Natural killer cell (primary cell): ENCODE data around the gene FOXN4. TPM values are rescaled to one million over a fixed set of nuclear protein-coding genes. Genes with fewer than 3 reads are reported as not detected.
A peak's percentile ranks its signal among the peaks of the same experiment; 100 is the strongest.

Source experiments
- ATAC-seq, 3 donors: fragments of 150-1000 bp in 2 of 3; fragments of 200-7000 bp in 1 of 3; cut with Tn5 transposase; 1 replicate in 1 of 3; 2 replicates in 2 of 3; pipeline ENCODE4 v1.10.0; 2021; ENCODE audit warnings: mild to moderate bottlenecking in 2 of 3, moderate library complexity in 2 of 3
- DNase-seq, 2 donors: peaks; one replicate each; pipeline versions ENCODE4 v3.0.0 to v3.0.0-alpha.2; 2013 to 2021; ENCODE audit warnings: mixed read lengths in 1 of 2
- H3K27ac ChIP-seq: one replicate; pipeline ENCODE4 v1.5.1; 2013; ENCODE audit warnings: mild to moderate bottlenecking, low read length
- H3K27me3 ChIP-seq: one replicate; pipeline ENCODE4 v1.6.1; 2013; ENCODE audit warnings: low read length; ENCODE audit not compliant: control insufficient read depth, insufficient read depth
- H3K36me3 ChIP-seq: one replicate; pipeline ENCODE4 v1.6.1; 2013; ENCODE audit warnings: low read length; ENCODE audit not compliant: control insufficient read depth, insufficient read depth
- H3K4me1 ChIP-seq: one replicate; pipeline ENCODE4 v1.6.1; 2013; ENCODE audit warnings: low read length; ENCODE audit not compliant: control insufficient read depth, insufficient read depth
- H3K4me3 ChIP-seq: one replicate; pipeline ENCODE4 v1.5.1; 2013; ENCODE audit warnings: low read length
- H3K9me3 ChIP-seq: one replicate; pipeline ENCODE4 v1.6.1; 2013; ENCODE audit warnings: low read length; ENCODE audit not compliant: control insufficient read depth, insufficient read depth
- H3K27ac Mint-ChIP-seq, 2 donors: one replicate each; pipeline ENCODE4 v1.8.0; 2022; ENCODE audit warnings: mild to moderate bottlenecking in 2 of 2, mixed read lengths in 2 of 2, moderate library complexity in 1 of 2
- H3K27me3 Mint-ChIP-seq, 2 donors: one replicate each; pipeline ENCODE4 v1.8.0; 2022; ENCODE audit warnings: low read depth in 2 of 2, mixed read lengths in 2 of 2
- H3K36me3 Mint-ChIP-seq: one replicate; pipeline ENCODE4 v1.8.0; 2022; ENCODE audit warnings: mixed read lengths
- H3K4me1 Mint-ChIP-seq, 2 donors: one replicate each; pipeline ENCODE4 v1.8.0; 2022; ENCODE audit warnings: mixed read lengths in 2 of 2
- H3K4me3 Mint-ChIP-seq: one replicate; pipeline ENCODE4 v1.8.0; 2022; ENCODE audit warnings: mild to moderate bottlenecking, moderate library complexity, mixed read lengths
- H3K9me3 Mint-ChIP-seq, 2 donors: one replicate each; pipeline ENCODE4 v1.8.0; 2022; ENCODE audit warnings: mixed read lengths in 2 of 2
- CTCF ChIP-seq: fragments of 200-600 bp; IDR thresholded peaks from one replicate; pipeline ENCODE4 v1.8.0; 2022; ENCODE audit warnings: antibody characterized with exemption
- WGBS: methylation state at CpG from one replicate; pipeline ENCODE4 v1.1.7; 2013; ENCODE audit warnings: missing lambda C conversion rate; ENCODE audit not compliant: insufficient coverage; 5-methylcytosine and 5-hydroxymethylcytosine counted together
- intact Hi-C: fragments of 100-400 bp; cut with micrococcal nuclease; formaldehyde crosslinking; loops from one replicate; pipeline ENCODE4 v1.14.2; 2022
- total RNA-seq, 4 donors: library from RNA; stranded (reverse); fragments of 120-200 nt in 1 of 4; gene quantifications; one replicate each; pipeline versions ENCODE4 v1.2.3 to v1.2.4, GENCODE V29; 2013 to 2022

FOXN4 gene
- total RNA-seq, 3 donors from 2014 or later (not counting 1 experiment from before 2014, with no cell fraction given) = not detected

GRCh38 chr12:109356577-109356976, 47.5 kb upstream of the FOXN4 start:
- Histone ChIP-seq H3K36me3 (no peaks in the 10 kb centered on the region), H3K4me3 (no peak overlapping the region), H3K27me3 (no peaks in the 10 kb centered on the region), H3K4me1 (no peaks in the 10 kb centered on the region), H3K27ac (no peak overlapping the region), H3K9me3 (no peaks in the 10 kb centered on the region)
- peaks cover 0 to 7% of the 10 kb centered on the region in 2 donors for H3K4me1 Mint-ChIP-seq
- H3K27ac Mint-ChIP-seq = no peak overlapping the region
- H3K9me3 Mint-ChIP-seq = no peaks in the 10 kb centered on the region
- no peak for TF ChIP-seq CTCF
- no peak for ATAC-seq
- peaks cover 10 to 39% of the 10 kb centered on the region in 2 donors for H3K27me3 Mint-ChIP-seq
- H3K36me3 Mint-ChIP-seq = no peaks in the 10 kb centered on the region
- DNase-seq = no peak
- no peak overlapping the region for H3K4me3 Mint-ChIP-seq
- intact Hi-C loops = no loop called here
- WGBS = 89% methylated on average over 2 of the region's 3 CpGs

- DNase-seq (no peak), ATAC-seq (no peak)
- TF ChIP-seq CTCF = no peak
- Mint-ChIP-seq H3K4me1 (no peaks in the 10 kb centered on the region), H3K27me3 (peaks cover 9 to 21% of the 10 kb centered on the region in 2 donors), H3K9me3 (no peaks in the 10 kb centered on the region), H3K36me3 (no peaks in the 10 kb centered on the region), H3K27ac (no peak overlapping the region), H3K4me3 (no peak overlapping the region)
- 74% methylated on average over 4 of the region's 6 CpGs for WGBS
- H3K36me3 ChIP-seq = no peaks in the 10 kb centered on the region
- H3K27ac ChIP-seq = no peak overlapping the region
- H3K4me3 ChIP-seq = no peak overlapping the region
- H3K4me1 ChIP-seq = no peaks in the 10 kb centered on the region
- no peaks in the 10 kb centered on the region for H3K9me3 ChIP-seq
- intact Hi-C loops = no loop called here
- no peaks in the 10 kb centered on the region for H3K27me3 ChIP-seq
Observed at GRCh38 chr12:109352184-109352583, 43.1 kb upstream of the FOXN4 start.

GRCh38 chr12:109347589-109347988, 38.5 kb upstream of the FOXN4 start, which contains the start of gene MYO1H:
Gene MYO1H (plus strand): TSS chr12:109347900. CDS start chr12:109347961, 61 bp downstream.
- Histone ChIP-seq H3K9me3 (no peaks in the 10 kb centered on the region), H3K27me3 (no peaks in the 10 kb centered on the region), H3K4me3 (no peak within 1 kb of the TSS), H3K27ac (no peak within 1 kb of the TSS), H3K36me3 (no peaks in the 10 kb centered on the region), H3K4me1 (no peaks in the 10 kb centered on the region)
- Mint-ChIP-seq H3K27me3 (peaks cover 8 to 26% of the 10 kb centered on the region in 2 donors), H3K27ac (no peak within 1 kb of the TSS), H3K4me1 (no peaks in the 10 kb centered on the region), H3K9me3 (no peaks in the 10 kb centered on the region), H3K36me3 (no peaks in the 10 kb centered on the region), H3K4me3 (no peak within 1 kb of the TSS)
- ATAC-seq (no peak), DNase-seq (no peak)
- WGBS = 93% methylated on average over 8 of the region's 8 CpGs
- intact Hi-C loops = loop anchor here (5.0 kb wide), 1 partner anchor 45 kb away; no protein-coding TSS in a partner anchor
- TF ChIP-seq CTCF = no peak

- no peaks in the 10 kb centered on the region for H3K27me3 ChIP-seq
- DNase-seq (no peak), ATAC-seq (peak in 1 of 3 donors; percentile 44)
- Mint-ChIP-seq H3K27me3 (peaks cover 4 to 21% of the 10 kb centered on the region in 2 donors), H3K27ac (no peak overlapping the region), H3K36me3 (no peaks in the 10 kb centered on the region), H3K4me1 (no peaks in the 10 kb centered on the region), H3K4me3 (no peak overlapping the region), H3K9me3 (no peaks in the 10 kb centered on the region)
- H3K4me3 ChIP-seq = no peak overlapping the region
- WGBS = 86% methylated on average over 3 of the region's 3 CpGs
- no peaks in the 10 kb centered on the region for H3K9me3 ChIP-seq
- no peak overlapping the region for H3K27ac ChIP-seq
- TF ChIP-seq CTCF = no peak
- H3K4me1 ChIP-seq = no peaks in the 10 kb centered on the region
- H3K36me3 ChIP-seq = no peaks in the 10 kb centered on the region
- intact Hi-C loops = loop anchor here (5.0 kb wide), 1 partner anchor 45 kb away; no protein-coding TSS in a partner anchor
Observed at GRCh38 chr12:109346920-109347319, 37.8 kb upstream of the FOXN4 start.
